Mesenteric fat pad (tissue), 1 donor: ENCODE measurements around the gene WASL. TPM values are rescaled to one million over a fixed set of nuclear protein-coding genes. Genes with fewer than 3 reads are reported as not detected.
"Not testable (repeated sequence)": the region's sequence is repeated elsewhere in the genome, so short reads cannot be mapped to it uniquely, and the experiment has no call there.

Source experiments
- DNase-seq: peaks from one replicate; pipeline ENCODE4 v3.0.0-alpha.2; 2020; ENCODE audit warnings: low spot score
- total RNA-seq: library from RNA; stranded (reverse); fragmentation: NEBNext Ultra II Directional; extraction: Animal tissue kit (Norgen Biotek cat#: 25700); gene quantifications from one replicate; pipeline ENCODE4 v1.2.1, GENCODE V29; 2021
- donor health status: DM: yes; HTN: yes; CAD: no.

Gene WASL
- total RNA-seq, 1 donor from 2014 or later, result 35.0 TPM

GRCh38 chr7:123735539-123735938 is 13.3 kb downstream of the WASL start:
- no peak for DNase-seq

- DNase-seq, result no peak
Measured at GRCh38 chr7:123734498-123734897, 14.3 kb downstream of the WASL start.

GRCh38 chr7:123732413-123733091 is 16.3 kb downstream of the WASL start:
- no peak for DNase-seq

GRCh38 chr7:123729218-123729578 is 19.6 kb downstream of the WASL start:
- no peak for DNase-seq

GRCh38 chr7:123727071-123727837 is 21.5 kb downstream of the WASL start:
- DNase-seq, result no peak

- DNase-seq, result no peak
Measured at GRCh38 chr7:123725586-123726171, 23.1 kb downstream of the WASL start.

- no peak for DNase-seq
Measured at GRCh38 chr7:123724817-123725253, 24.0 kb downstream of the WASL start.

GRCh38 chr7:123723913-123724312 is 24.9 kb downstream of the WASL start:
- DNase-seq, result no peak

- not testable (repeated sequence) for DNase-seq
Measured at GRCh38 chr7:123720527-123720926, 28.3 kb downstream of the WASL start.

- no peak for DNase-seq
Measured at GRCh38 chr7:123719197-123719721, 29.5 kb downstream of the WASL start.

GRCh38 chr7:123718773-123719172 is 30.0 kb downstream of the WASL start:
- no peak for DNase-seq

- DNase-seq, result no peak
Measured at GRCh38 chr7:123717689-123718088, 31.1 kb downstream of the WASL start.

- DNase-seq, result no peak
Measured at GRCh38 chr7:123716877-123717276, 31.9 kb downstream of the WASL start.

- DNase-seq, result no peak
Measured at GRCh38 chr7:123715799-123716198, 33.0 kb downstream of the WASL start.

GRCh38 chr7:123715198-123715597 is 33.6 kb downstream of the WASL start:
- no peak for DNase-seq

GRCh38 chr7:123714296-123715080 is 34.3 kb downstream of the WASL start:
- no peak for DNase-seq

- DNase-seq, result no peak
Measured at GRCh38 chr7:123712619-123713018, 36.2 kb downstream of the WASL start.

- no peak for DNase-seq
Measured at GRCh38 chr7:123711832-123712293, 36.9 kb downstream of the WASL start.

- no peak for DNase-seq
Measured at GRCh38 chr7:123710683-123711082, 38.1 kb downstream of the WASL start.

- no peak for DNase-seq
Measured at GRCh38 chr7:123709525-123709924, 39.3 kb downstream of the WASL start.

- no peak for DNase-seq
Measured at GRCh38 chr7:123705211-123705901, 43.4 kb downstream of the WASL start.
